GM19328 (cell line): Measurements from ENCODE around the gene NKD1.
"Not testable (repeated sequence)": the region's sequence is repeated elsewhere in the genome, so short reads cannot be mapped to it uniquely, and the experiment has no call there.

Source experiments
- ATAC-seq: cut with Tn5 transposase; IDR thresholded peaks from one replicate; pipeline ENCODE4 v1.9.1; 2021; ENCODE audit warnings: mild to moderate bottlenecking, moderate library complexity; ENCODE audit not compliant: unreplicated experiment

The NKD1 gene

GRCh38 chr16:50576403-50577113 is 28.4 kb downstream of the NKD1 start:
- no peak for ATAC-seq

- ATAC-seq = no peak
Measured at GRCh38 chr16:50578137-50578536, 29.9 kb downstream of the NKD1 start.

GRCh38 chr16:50579373-50579772 is 31.2 kb downstream of the NKD1 start:
- ATAC-seq = not testable (repeated sequence)

- no peak for ATAC-seq
Measured at GRCh38 chr16:50580180-50580798, 32.1 kb downstream of the NKD1 start.

- ATAC-seq = no peak
Measured at GRCh38 chr16:50581845-50582244, 33.6 kb downstream of the NKD1 start.

GRCh38 chr16:50583211-50583610 is 35.0 kb downstream of the NKD1 start:
- no peak for ATAC-seq

GRCh38 chr16:50584033-50584722 is 36.0 kb downstream of the NKD1 start:
- ATAC-seq = peak; percentile 58

- ATAC-seq = no peak
Measured at GRCh38 chr16:50585331-50585776, 37.2 kb downstream of the NKD1 start.

GRCh38 chr16:50587543-50587942 is 39.3 kb downstream of the NKD1 start:
- no peak for ATAC-seq

GRCh38 chr16:50588276-50588675 is 40.1 kb downstream of the NKD1 start:
- ATAC-seq = no peak

GRCh38 chr16:50591209-50591608 is 43.0 kb downstream of the NKD1 start:
- ATAC-seq = no peak

GRCh38 chr16:50591800-50592771 is 43.9 kb downstream of the NKD1 start:
- ATAC-seq = no peak

- ATAC-seq = no peak
Measured at GRCh38 chr16:50592996-50593395, 44.8 kb downstream of the NKD1 start.

- ATAC-seq = no peak
Measured at GRCh38 chr16:50593410-50594150, 45.4 kb downstream of the NKD1 start.

GRCh38 chr16:50594308-50595260 is 46.4 kb downstream of the NKD1 start:
- no peak for ATAC-seq

GRCh38 chr16:50595859-50596258 is 47.7 kb downstream of the NKD1 start:
- ATAC-seq = no peak

- ATAC-seq = no peak
Measured at GRCh38 chr16:50596762-50597450, 48.7 kb downstream of the NKD1 start.

- no peak for ATAC-seq
Measured at GRCh38 chr16:50597563-50598255, 49.5 kb downstream of the NKD1 start.
